Mesendoderm (in vitro differentiated cells): ENCODE measurements around the gene MAGED2.

ENCODE experiments used
- DNase-seq: peaks from one replicate; pipeline ENCODE4 v3.0.0; 2013
- H2AK5ac ChIP-seq: 2 replicates; pipeline ENCODE4 v1.6.1; 2013; ENCODE audit warnings: low read length, inconsistent platforms
- H2BK120ac ChIP-seq: 2 replicates; pipeline ENCODE4 v1.6.1; 2013; ENCODE audit warnings: low read depth, mild to moderate bottlenecking, low read length, moderate library complexity, mixed read lengths
- H2BK15ac ChIP-seq: replicated peaks from 2 replicates; pipeline ENCODE4 v1.6.1; 2013; ENCODE audit warnings: low read depth, mild to moderate bottlenecking, moderate library complexity
- H2BK5ac ChIP-seq: 2 replicates; pipeline ENCODE4 v1.6.1; 2013; ENCODE audit warnings: low read length, inconsistent platforms
- H3K18ac ChIP-seq: 2 replicates; pipeline ENCODE4 v1.6.1; 2013; ENCODE audit warnings: mild to moderate bottlenecking, low read length, mixed read lengths
- H3K23ac ChIP-seq: one replicate; pipeline ENCODE4 v1.6.1; 2013; ENCODE audit warnings: low read length
- H3K27ac ChIP-seq: 2 replicates; pipeline ENCODE4 v1.5.1; 2013; ENCODE audit warnings: low read depth, mild to moderate bottlenecking, inconsistent platforms, low read length, moderate library complexity
- H3K27me3 ChIP-seq: 2 replicates; pipeline ENCODE4 v1.6.1; 2013; ENCODE audit warnings: low read length, control low read depth, mild to moderate bottlenecking, inconsistent platforms; ENCODE audit not compliant: insufficient read depth, poor library complexity
- H3K36me3 ChIP-seq: 2 replicates; pipeline ENCODE4 v1.6.1; 2013; ENCODE audit warnings: low read length, inconsistent platforms; ENCODE audit not compliant: control insufficient read depth, insufficient read depth
- H3K4ac ChIP-seq: one replicate; pipeline ENCODE4 v1.6.1; 2013; ENCODE audit warnings: low read depth, mild to moderate bottlenecking, low read length, moderate library complexity
- H3K4me1 ChIP-seq: 2 replicates; pipeline ENCODE4 v1.6.1; 2013; ENCODE audit warnings: low read depth, low read length, inconsistent platforms; ENCODE audit not compliant: control insufficient read depth
- H3K4me2 ChIP-seq: 2 replicates; pipeline ENCODE4 v1.6.1; 2013; ENCODE audit warnings: low read length
- H3K4me3 ChIP-seq: 2 replicates; pipeline ENCODE4 v1.5.1; 2013; ENCODE audit warnings: mild to moderate bottlenecking, low read length
- H3K56ac ChIP-seq: one replicate; pipeline ENCODE4 v1.6.1; 2013; ENCODE audit warnings: low read length
- H3K79me1 ChIP-seq: 2 replicates; pipeline ENCODE4 v1.6.1; 2013; ENCODE audit warnings: low read length, inconsistent platforms
- H3K79me2 ChIP-seq: 2 replicates; pipeline ENCODE4 v1.6.1; 2013; ENCODE audit warnings: mild to moderate bottlenecking, low read length; ENCODE audit not compliant: control insufficient read depth, insufficient read depth
- H3K9ac ChIP-seq: 2 replicates; pipeline ENCODE4 v1.6.1; 2013; ENCODE audit warnings: low read length, inconsistent platforms
- H4K5ac ChIP-seq: one replicate; pipeline ENCODE4 v1.6.1; 2013; ENCODE audit warnings: low read length
- H4K8ac ChIP-seq: one replicate; pipeline ENCODE4 v1.6.1; 2013; ENCODE audit warnings: low read depth, mild to moderate bottlenecking, control low read depth, low read length, moderate library complexity
- WGBS: extraction: QIAGEN DNeasy Blood & Tissue Kit; methylation state at CpG from one replicate; pipeline ENCODE4 v1.1.7; 2013; ENCODE audit warnings: low lambda C conversion rate, missing lambda C conversion rate; ENCODE audit not compliant: insufficient coverage; ENCODE audit errors: extremely low coverage; 5-methylcytosine and 5-hydroxymethylcytosine counted together

Gene MAGED2

GRCh38 chrX:54811301-54811885, 3.8 kb downstream of the MAGED2 start:
- Histone ChIP-seq H3K56ac (no peak overlapping the region), H2BK120ac (no peak overlapping the region), H3K79me1 (peaks cover 4% of the 10 kb centered on the region), H3K27me3 (no peaks in the 10 kb centered on the region), H3K23ac (no peak overlapping the region), H3K27ac (no peak overlapping the region), H4K5ac (no peak overlapping the region), H2BK5ac (no peak overlapping the region), H3K18ac (no peak overlapping the region), H3K4me3 (no peak overlapping the region), H3K79me2 (peaks cover 15% of the 10 kb centered on the region), H4K8ac (no peak overlapping the region), H3K4me2 (no peak overlapping the region), H3K4me1 (no peaks in the 10 kb centered on the region), H3K4ac (no peak overlapping the region), H2BK15ac (no peak overlapping the region), H3K36me3 (peaks cover 6% of the 10 kb centered on the region), H3K9ac (no peak overlapping the region), H2AK5ac (no peak overlapping the region)
- no CpG with 5 or more reads among the region's 9 CpGs for WGBS
- no peak for DNase-seq

GRCh38 chrX:54812306-54812705, 4.8 kb downstream of the MAGED2 start:
- no peak overlapping the region for H3K56ac ChIP-seq
- no peak overlapping the region for H3K9ac ChIP-seq
- no peak overlapping the region for H2AK5ac ChIP-seq
- no peak overlapping the region for H2BK15ac ChIP-seq
- H3K23ac ChIP-seq = no peak overlapping the region
- no peak overlapping the region for H4K8ac ChIP-seq
- no peak overlapping the region for H3K4me3 ChIP-seq
- DNase-seq = no peak
- WGBS = no CpG with 5 or more reads among the region's 3 CpGs
- H3K79me2 ChIP-seq = peaks cover 15% of the 10 kb centered on the region
- H2BK5ac ChIP-seq = no peak overlapping the region
- no peak overlapping the region for H3K27ac ChIP-seq
- H3K36me3 ChIP-seq = peaks cover 6% of the 10 kb centered on the region
- H4K5ac ChIP-seq = no peak overlapping the region
- H2BK120ac ChIP-seq = no peak overlapping the region
- no peak overlapping the region for H3K4me2 ChIP-seq
- no peak overlapping the region for H3K4ac ChIP-seq
- peaks cover 4% of the 10 kb centered on the region for H3K79me1 ChIP-seq
- no peaks in the 10 kb centered on the region for H3K4me1 ChIP-seq
- H3K27me3 ChIP-seq = no peaks in the 10 kb centered on the region
- H3K18ac ChIP-seq = no peak overlapping the region

- Histone ChIP-seq H2BK5ac (no peak overlapping the region), H3K18ac (no peak overlapping the region), H3K23ac (no peak overlapping the region), H3K56ac (no peak overlapping the region), H3K36me3 (no peaks in the 10 kb centered on the region), H3K27me3 (no peaks in the 10 kb centered on the region), H3K27ac (no peak overlapping the region), H4K5ac (no peak overlapping the region), H3K79me1 (no peaks in the 10 kb centered on the region), H2BK15ac (no peak overlapping the region), H3K9ac (no peak overlapping the region), H3K4me3 (no peak overlapping the region), H3K4me2 (no peak overlapping the region), H2BK120ac (no peak overlapping the region), H3K79me2 (no peaks in the 10 kb centered on the region), H3K4ac (no peak overlapping the region), H3K4me1 (no peaks in the 10 kb centered on the region), H4K8ac (no peak overlapping the region), H2AK5ac (no peak overlapping the region)
- no peak for DNase-seq
- WGBS = no CpG with 5 or more reads among the region's 7 CpGs
Measured at GRCh38 chrX:54817220-54817820, 9.8 kb downstream of the MAGED2 start.

GRCh38 chrX:54818221-54818620, 10.7 kb downstream of the MAGED2 start:
- Histone ChIP-seq H2BK120ac (no peak overlapping the region), H3K36me3 (no peaks in the 10 kb centered on the region), H3K23ac (no peak overlapping the region), H3K9ac (no peak overlapping the region), H2BK15ac (no peak overlapping the region), H4K8ac (no peak overlapping the region), H3K79me1 (no peaks in the 10 kb centered on the region), H4K5ac (no peak overlapping the region), H3K4me2 (no peak overlapping the region), H2BK5ac (no peak overlapping the region), H3K4me3 (no peak overlapping the region), H2AK5ac (no peak overlapping the region), H3K27me3 (no peaks in the 10 kb centered on the region), H3K56ac (no peak overlapping the region), H3K4me1 (no peaks in the 10 kb centered on the region), H3K4ac (no peak overlapping the region), H3K79me2 (no peaks in the 10 kb centered on the region), H3K27ac (no peak overlapping the region), H3K18ac (no peak overlapping the region)
- DNase-seq = no peak
- no CpG with 5 or more reads among the region's 5 CpGs for WGBS

- Histone ChIP-seq H2BK15ac (no peak overlapping the region), H3K56ac (no peak overlapping the region), H3K36me3 (no peaks in the 10 kb centered on the region), H3K27me3 (no peaks in the 10 kb centered on the region), H3K9ac (no peak overlapping the region), H2BK120ac (no peak overlapping the region), H4K8ac (no peak overlapping the region), H3K79me1 (no peaks in the 10 kb centered on the region), H3K4me2 (no peak overlapping the region), H3K18ac (no peak overlapping the region), H3K4me3 (no peak overlapping the region), H4K5ac (no peak overlapping the region), H3K4ac (no peak overlapping the region), H3K27ac (no peak overlapping the region), H3K79me2 (no peaks in the 10 kb centered on the region), H2BK5ac (no peak overlapping the region), H3K23ac (no peak overlapping the region), H2AK5ac (no peak overlapping the region), H3K4me1 (no peaks in the 10 kb centered on the region)
- DNase-seq = no peak
- WGBS = no CpG with 5 or more reads among the region's 8 CpGs
Measured at GRCh38 chrX:54819201-54819600, 11.7 kb downstream of the MAGED2 start.

- Histone ChIP-seq H3K4me1 (no peaks in the 10 kb centered on the region), H3K9ac (no peak overlapping the region), H3K4ac (no peak overlapping the region), H2AK5ac (no peak overlapping the region), H3K36me3 (no peaks in the 10 kb centered on the region), H3K4me2 (no peak overlapping the region), H3K23ac (no peak overlapping the region), H3K79me2 (no peaks in the 10 kb centered on the region), H3K18ac (no peak overlapping the region), H2BK5ac (no peak overlapping the region), H4K5ac (no peak overlapping the region), H3K27ac (no peak overlapping the region), H3K79me1 (no peaks in the 10 kb centered on the region), H3K56ac (no peak overlapping the region), H2BK120ac (no peak overlapping the region), H3K27me3 (no peaks in the 10 kb centered on the region), H2BK15ac (no peak overlapping the region), H4K8ac (no peak overlapping the region), H3K4me3 (no peak overlapping the region)
- no CpG with 5 or more reads among the region's 7 CpGs for WGBS
- DNase-seq = no peak
Measured at GRCh38 chrX:54820737-54821136, 13.2 kb downstream of the MAGED2 start.
